Measurements from ENCODE around the gene KIF21B. TPM values are rescaled to one million over a fixed set of nuclear protein-coding genes. Genes with fewer than 3 reads are reported as not detected.

The KIF21B gene
- total and polyA plus RNA-seq, 2 experiments from 2014 or later, result 4.6 to 34.3 TPM

DNA sequence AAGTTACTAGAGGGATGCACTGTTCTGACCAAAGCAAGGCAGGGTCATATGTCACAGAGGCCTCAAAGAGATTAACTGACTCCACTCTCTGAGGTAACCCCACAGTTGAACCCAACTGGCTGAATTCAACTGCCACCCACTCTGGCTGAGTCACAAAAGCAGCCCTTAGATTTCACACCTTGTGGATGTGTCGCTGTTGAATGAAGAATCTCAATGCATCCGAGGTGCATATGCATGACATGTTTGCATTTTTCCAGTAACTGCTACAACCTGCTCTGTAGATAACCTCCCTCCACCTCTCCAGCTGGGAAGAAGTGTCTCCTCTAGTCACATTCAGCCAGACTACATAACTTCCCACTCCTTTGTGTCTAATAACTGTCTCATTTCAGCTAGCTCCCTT is 27.9 kb upstream of the KIF21B start:
- TF ChIP-seq POLR2AphosphoS5 (IDR thresholded peaks at IDR 0.05; ENCODE audit: low read depth) (no peak), JUNB (IDR thresholded peaks at IDR 0.05; ENCODE audit: unreplicated experiment) (no peak), CTCF (conservative IDR thresholded peaks at IDR 0.05; ENCODE audit: low read depth in 2 of 2) (no peak), EZH2 (IDR thresholded peaks at IDR 0.05; ENCODE audit: low read depth, unreplicated experiment) (no peak), ZNF331 (CRISPR knock-in tag; IDR thresholded peaks at IDR 0.05; ENCODE audit: low read depth) (no peak)
- TF ChIP-seq, protein P1, sequence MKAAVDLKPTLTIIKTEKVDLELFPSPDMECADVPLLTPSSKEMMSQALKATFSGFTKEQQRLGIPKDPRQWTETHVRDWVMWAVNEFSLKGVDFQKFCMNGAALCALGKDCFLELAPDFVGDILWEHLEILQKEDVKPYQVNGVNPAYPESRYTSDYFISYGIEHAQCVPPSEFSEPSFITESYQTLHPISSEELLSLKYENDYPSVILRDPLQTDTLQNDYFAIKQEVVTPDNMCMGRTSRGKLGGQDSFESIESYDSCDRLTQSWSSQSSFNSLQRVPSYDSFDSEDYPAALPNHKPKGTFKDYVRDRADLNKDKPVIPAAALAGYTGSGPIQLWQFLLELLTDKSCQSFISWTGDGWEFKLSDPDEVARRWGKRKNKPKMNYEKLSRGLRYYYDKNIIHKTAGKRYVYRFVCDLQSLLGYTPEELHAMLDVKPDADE (IDR thresholded peaks at IDR 0.05), result no peak
- H3K4me1 Mint-ChIP-seq, result peaks cover 12% of the 10 kb centered on the region
- Histone ChIP-seq H3K27ac (ENCODE audit: low read depth) (no peak overlapping the region), H2AFZ (no peak overlapping the region), H3K4me2 (no peak overlapping the region), H3K4me3 (no peak overlapping the region), H4K20me1 (replicated peaks; ENCODE audit: insufficient read depth) (no peaks in the 10 kb centered on the region), H3K79me2 (replicated peaks; ENCODE audit: insufficient read depth) (no peaks in the 10 kb centered on the region), H3K27me3 (ENCODE audit: insufficient read depth) (no peaks in the 10 kb centered on the region), H3K36me3 (ENCODE audit: insufficient read depth) (no peaks in the 10 kb centered on the region), H3K4me1 (ENCODE audit: insufficient read depth) (no peaks in the 10 kb centered on the region), H3K9me2 (ENCODE audit: insufficient read depth) (peaks cover 5% of the 10 kb centered on the region; the same call in 1 of the 2 replicates), H3F3A (replicated peaks; ENCODE audit: low read depth) (no peaks in the 10 kb centered on the region)
- peaks cover 14% of the 10 kb centered on the region for H3K27me3 Mint-ChIP-seq (ENCODE audit: insufficient read depth, low read depth, poor library complexity)
- no peak overlapping the region for H3K27ac Mint-ChIP-seq
- DNase-seq (ENCODE audit: low spot score) (no peak), ATAC-seq (no peak)
- H3K36me3 Mint-ChIP-seq (ENCODE audit: low read depth), result no peaks in the 10 kb centered on the region
- no peak overlapping the region for H3K4me3 Mint-ChIP-seq
- H3K9me3 Mint-ChIP-seq, result no peaks in the 10 kb centered on the region

DNA sequence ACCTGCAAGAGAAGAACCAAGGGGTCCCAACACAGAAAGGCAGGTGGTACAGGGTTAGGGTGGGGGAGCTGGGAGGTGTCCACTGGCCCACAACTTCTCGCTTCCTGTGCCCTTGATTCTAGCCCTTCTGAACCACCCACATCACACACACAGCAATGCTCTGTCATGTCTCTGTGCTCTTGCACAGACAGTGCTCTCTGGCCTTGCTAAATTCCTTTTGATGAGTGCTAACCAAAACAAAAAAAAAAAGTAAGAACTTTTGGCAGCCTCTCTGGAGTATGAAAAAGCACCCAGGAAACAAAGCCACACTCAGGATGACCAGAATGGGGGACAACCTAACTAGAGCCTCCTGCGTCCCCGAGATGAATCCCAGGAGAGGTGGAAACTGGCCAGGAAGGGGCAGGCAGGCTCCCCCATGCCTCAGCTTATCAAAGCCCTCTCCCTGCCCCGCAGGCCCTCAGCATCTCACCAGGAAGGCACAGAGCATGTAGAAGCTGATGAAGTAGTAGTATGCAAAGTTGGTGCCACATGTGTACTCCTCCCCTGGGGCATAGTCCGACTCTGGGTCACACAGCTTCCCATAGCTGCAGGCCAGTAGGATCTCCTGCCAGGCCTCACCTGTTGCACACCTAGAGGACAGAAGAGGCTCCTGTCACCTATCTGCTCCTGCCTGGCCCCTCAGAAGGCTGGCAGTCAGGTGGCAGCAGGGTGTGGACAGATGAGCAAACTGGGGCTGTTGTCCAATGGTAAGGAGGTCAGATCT is 27.2 kb upstream of the KIF21B start:
- H3K36me3 ChIP-seq (ENCODE audit: insufficient read depth), result no peaks in the 10 kb centered on the region
- H3K27ac Mint-ChIP-seq, result no peak overlapping the region
- DNase-seq (ENCODE audit: low spot score), result no peak
- H2AFZ ChIP-seq, result no peak overlapping the region
- H3K4me1 Mint-ChIP-seq, result peaks cover 12% of the 10 kb centered on the region
- H4K20me1 ChIP-seq (replicated peaks; ENCODE audit: insufficient read depth), result no peaks in the 10 kb centered on the region
- no peaks in the 10 kb centered on the region for H3K9me3 Mint-ChIP-seq
- H3K4me3 Mint-ChIP-seq, result no peak overlapping the region
- H3K4me2 ChIP-seq, result no peak overlapping the region
- no peaks in the 10 kb centered on the region for H3K36me3 Mint-ChIP-seq (ENCODE audit: low read depth)
- H3K4me3 ChIP-seq, result no peak overlapping the region
- peaks cover 9% of the 10 kb centered on the region for H3K27me3 Mint-ChIP-seq (ENCODE audit: insufficient read depth, low read depth, poor library complexity)
- no peaks in the 10 kb centered on the region for H3K4me1 ChIP-seq (ENCODE audit: insufficient read depth)
- H3K27ac ChIP-seq (ENCODE audit: low read depth), result no peak overlapping the region
- H3K79me2 ChIP-seq (replicated peaks; ENCODE audit: insufficient read depth), result no peaks in the 10 kb centered on the region
- H3F3A ChIP-seq (replicated peaks; ENCODE audit: low read depth), result no peaks in the 10 kb centered on the region
- H3K27me3 ChIP-seq (ENCODE audit: insufficient read depth), result no peaks in the 10 kb centered on the region
- ATAC-seq, result no peak
- peaks cover 5% of the 10 kb centered on the region; the same call in 1 of the 2 replicates for H3K9me2 ChIP-seq (ENCODE audit: insufficient read depth)
- TF ChIP-seq EZH2phosphoT487 (IDR thresholded peaks at IDR 0.05; ENCODE audit: unreplicated experiment) (no peak), ZNF331 (CRISPR knock-in tag; IDR thresholded peaks at IDR 0.05; ENCODE audit: low read depth) (no peak), EZH2 (IDR thresholded peaks at IDR 0.05; ENCODE audit: low read depth, unreplicated experiment) (no peak), ZNF114 (CRISPR knock-in tag; IDR thresholded peaks at IDR 0.05) (no peak), STAT1 (IDR thresholded peaks at IDR 0.05; ENCODE audit: unreplicated experiment) (no peak), REST (IDR thresholded peaks at IDR 0.05; ENCODE audit: unreplicated experiment) (no peak), CTCF (conservative IDR thresholded peaks at IDR 0.05; ENCODE audit: low read depth in 2 of 2) (no peak), POLR2AphosphoS5 (IDR thresholded peaks at IDR 0.05; ENCODE audit: low read depth) (no peak), NANOG (IDR thresholded peaks at IDR 0.05; ENCODE audit: borderline replicate concordance) (no peak)

All from GM23338 (cell line).